HepG2 (cell line): ENCODE results near the gene SLC12A1. TPM values are rescaled to one million over a fixed set of nuclear protein-coding genes. Genes with fewer than 3 reads are reported as not detected.

ENCODE experiments used
- ATAC-seq: fragments of 200-7000 bp; cut with Tn5 transposase; 3 replicates; pipeline ENCODE4 v1.9.1; 2020; ENCODE audit warnings: mild to moderate bottlenecking, moderate library complexity
- BruUV-seq: library from RNA; stranded (reverse); fragments of 400-500 nt; replicated peaks from 2 replicates; lab custom pipeline; 2021; lab: Mats Ljungman, UMichigan
- CTCF ChIA-PET: fragments of 300-600 bp; formaldehyde crosslinking; extraction: SDS; loops from one replicate; lab custom pipeline; 2021; ENCODE audit warnings: low total read pairs, inconsistent platforms, low intra/inter-chr PET ratio; lab: Yijun Ruan, JAX
- POLR2A ChIA-PET: fragments of 350-600 bp; sonication (Branson Sonifier 250); formaldehyde crosslinking; loops from one replicate; lab custom pipeline; 2020; ENCODE audit warnings: antibody characterized with exemption, inconsistent platforms; lab: Yijun Ruan, JAX
- DNase-seq: peaks from one replicate; pipeline ENCODE4 v3.0.0-alpha.2; 2015; ENCODE audit warnings: low spot score
- FAIRE-seq: peaks from 3 replicates; lab custom pipeline; 2011; peaks lifted over from hg19 to GRCh38; lab: Jason Lieb, UNC
- H2AFZ ChIP-seq: one replicate; pipeline ENCODE4 v1.6.1; 2011; ENCODE audit warnings: low read length, inconsistent platforms
- H3K27ac ChIP-seq: fragments of 300-600 bp; 3 replicates; pipeline ENCODE4 v1.8.0; 2011; ENCODE audit warnings: mixed run types, mild to moderate bottlenecking, mixed read lengths, low read length, inconsistent platforms; ENCODE audit not compliant: insufficient read depth; ENCODE audit errors: extremely low read length
- H3K27me3 ChIP-seq, 2 experiments: fragments of 200-600 bp in 1 of 2; 2 replicates in 1 of 2; 3 replicates in 1 of 2; pipeline versions ENCODE4 v1.6.0 to v1.8.0; 2011; ENCODE audit warnings: low read length in 2 of 2, mild to moderate bottlenecking in 2 of 2, moderate library complexity in 2 of 2, inconsistent platforms in 1 of 2; ENCODE audit not compliant: insufficient read depth in 2 of 2, control insufficient read depth in 1 of 2
- H3K36me3 ChIP-seq, 2 experiments: fragments of 200-600 bp in 1 of 2; replicated peaks in 1 of 2; 2 replicates in 1 of 2; 3 replicates in 1 of 2; pipeline versions ENCODE4 v1.5.1 to v1.8.0; 2011; ENCODE audit warnings: low read length in 2 of 2, inconsistent platforms in 1 of 2; ENCODE audit not compliant: insufficient read depth in 2 of 2, control insufficient read depth in 1 of 2
- H3K4me1 ChIP-seq: 2 replicates; pipeline ENCODE4 v1.5.1; 2012; ENCODE audit warnings: low read length, inconsistent platforms; ENCODE audit not compliant: insufficient read depth
- H3K4me2 ChIP-seq: 2 replicates; pipeline ENCODE4 v1.6.0; 2011; ENCODE audit warnings: low read depth, low read length, inconsistent platforms
- H3K4me3 ChIP-seq, 3 experiments: fragments of 200-600 bp in 1 of 3; sonication (generic), shearing (Covaris generic) in 1 of 3; replicated peaks in 1 of 3; 2 replicates each; pipeline ENCODE4 v1.5.1; 2011 to 2016; ENCODE audit warnings: low read length in 3 of 3, inconsistent platforms in 2 of 3, low read depth in 2 of 3, mild to moderate bottlenecking in 2 of 3, control low read depth in 1 of 3, mixed read lengths in 1 of 3; ENCODE audit not compliant: insufficient read depth in 1 of 3
- H3K79me2 ChIP-seq: one replicate; pipeline ENCODE4 v1.6.1; 2011; ENCODE audit warnings: low read length, inconsistent platforms; ENCODE audit not compliant: insufficient read depth
- H3K9ac ChIP-seq: 2 replicates; pipeline ENCODE4 v1.6.0; 2011; ENCODE audit warnings: mild to moderate bottlenecking, low read depth, low read length, inconsistent platforms; ENCODE audit not compliant: insufficient read depth
- H3K9me3 ChIP-seq: 2 replicates; pipeline ENCODE4 v1.5.1; 2012; ENCODE audit warnings: mild to moderate bottlenecking, low read length
- H4K20me1 ChIP-seq: 2 replicates; pipeline ENCODE4 v1.6.0; 2011; ENCODE audit warnings: inconsistent platforms, mild to moderate bottlenecking, low read length, moderate library complexity; ENCODE audit not compliant: insufficient read depth
- PRMT3 ChIP-seq: sonication (generic); formaldehyde crosslinking; IDR thresholded peaks from 2 replicates; pipeline ENCODE4 v1.8.1; 2022; ENCODE audit warnings: low read depth, mild to moderate bottlenecking, moderate library complexity, missing genetic modification reagents, borderline replicate concordance
- STAT6 ChIP-seq: sonication (generic); formaldehyde crosslinking; IDR thresholded peaks from 2 replicates; pipeline ENCODE4 v1.4.0; 2020; ENCODE audit warnings: missing genetic modification reagents, mild to moderate bottlenecking, borderline replicate concordance
- ZKSCAN5 ChIP-seq: sonication (generic); formaldehyde crosslinking; IDR thresholded peaks from 2 replicates; pipeline ENCODE4 v1.5.1; 2020; ENCODE audit warnings: mild to moderate bottlenecking, missing genetic modification reagents
- ZNF44 ChIP-seq: sonication (generic); formaldehyde crosslinking; IDR thresholded peaks from 2 replicates; pipeline ENCODE4 v1.5.1; 2020; ENCODE audit warnings: mild to moderate bottlenecking, missing genetic modification reagents
- ZNF503 ChIP-seq: sonication (generic); formaldehyde crosslinking; IDR thresholded peaks from 2 replicates; pipeline ENCODE4 v1.4.0; 2020; ENCODE audit warnings: missing genetic modification reagents
- ZNF616 ChIP-seq: sonication (generic); formaldehyde crosslinking; IDR thresholded peaks from 2 replicates; pipeline ENCODE4 v1.5.0; 2020; ENCODE audit warnings: low read depth, mild to moderate bottlenecking, missing genetic modification reagents
- ZNF800 ChIP-seq: sonication (generic); formaldehyde crosslinking; IDR thresholded peaks from 2 replicates; pipeline ENCODE4 v1.4.0; 2020; ENCODE audit warnings: missing genetic modification reagents
- WGBS: methylation state at CpG from one replicate; pipeline ENCODE4 v1.1.6; 2017; ENCODE audit warnings: low lambda C conversion rate; 5-methylcytosine and 5-hydroxymethylcytosine counted together
- in situ Hi-C: cut with HindIII; loops from 2 replicates; pipeline ENCODE4 v1.10.0; 2017; ENCODE audit warnings: low pct_unique_long_range_greater_than_20kb; ENCODE audit not compliant: extremely low pct_ligation_motif_present
- intact Hi-C: fragments of 100-400 bp; cut with micrococcal nuclease; formaldehyde crosslinking; loops from one replicate; pipeline ENCODE4 v1.10.0; 2022; ENCODE audit not compliant: unreplicated experiment
- polyA plus RNA-seq, 8 experiments: library from polyadenylated mRNA; depleted of rRNA in 3 of 8; stranded (reverse) in 7 of 8; unstranded in 1 of 8; fragments of >200 nt; fragmentation: Illumina TruSeq in 4 of 8; extraction: Trizol in 4 of 8; gene quantifications; 2 replicates each; pipeline versions ENCODE4 v1.2.1 to v1.2.3, GENCODE V29; 2011 to 2016; ENCODE audit warnings: low read depth in 4 of 8, missing spikeins in 1 of 8, mixed read lengths in 1 of 8; ENCODE audit not compliant: insufficient read depth in 1 of 8
- total RNA-seq, 5 experiments: library from RNA; depleted of rRNA; stranded (reverse); fragments of >200 nt; fragmentation: Illumina TruSeq; extraction: Trizol; gene quantifications; 2 replicates each; pipeline ENCODE4 v1.2.3, GENCODE V29; 2016; ENCODE audit warnings: low read depth in 1 of 5

The SLC12A1 gene
- total and polyA plus RNA-seq, 2 of the 13 experiments (the other 11 are each of a cell fraction or from before 2014, with no cell fraction given): not detected

- BruUV-seq: no TSS peak
- Histone ChIP-seq H3K9me3 (no peaks in the 10 kb centered on the region), H3K79me2 (no peaks in the 10 kb centered on the region), H3K36me3 (no peaks in the 10 kb centered on the region), H3K27me3 (no peaks in the 10 kb centered on the region), H3K4me2 (no peak overlapping the region), H3K27ac (no peak overlapping the region), H4K20me1 (no peaks in the 10 kb centered on the region), H2AFZ (no peak overlapping the region), H3K9ac (no peak overlapping the region), H3K4me1 (no peaks in the 10 kb centered on the region), H3K4me3 (no peak overlapping the region)
- TF ChIP-seq ZNF800 (CRISPR knock-in tag) (no peak), ZNF44 (CRISPR knock-in tag) (no peak), ZKSCAN5 (no peak), PRMT3 (CRISPR knock-in tag) (no peak), ZNF616 (CRISPR knock-in tag) (no peak), ZNF503 (no peak), STAT6 (CRISPR knock-in tag) (no peak)
- 0% methylated on average over 1 of the region's 1 CpG for WGBS
- DNase-seq (no peak), ATAC-seq (no peak), FAIRE-seq (no peak)
- CTCF ChIA-PET: no interaction called here
- intact Hi-C loops: no loop called here
- POLR2A ChIA-PET: no interaction called here
- in situ Hi-C loops: no loop called here
Observed at GRCh38 chr15:48221261-48221660, 15.2 kb downstream of the SLC12A1 start.
